IMR-90 (cell line): Measurements from ENCODE around the gene CCDC63.

Experiments
- ELK1 ChIP-seq: fragments of 150-350 bp; IDR thresholded peaks from 2 replicates; pipeline ENCODE4 v1.6.1; 2016; ENCODE audit warnings: low read depth, mild to moderate bottlenecking, low read length, moderate library complexity, borderline replicate concordance
- MXI1 ChIP-seq: IDR thresholded peaks from 2 replicates; pipeline ENCODE4 v1.6.1; 2012; ENCODE audit warnings: low read depth, mild to moderate bottlenecking, low read length, moderate library complexity, borderline replicate concordance

DNA sequence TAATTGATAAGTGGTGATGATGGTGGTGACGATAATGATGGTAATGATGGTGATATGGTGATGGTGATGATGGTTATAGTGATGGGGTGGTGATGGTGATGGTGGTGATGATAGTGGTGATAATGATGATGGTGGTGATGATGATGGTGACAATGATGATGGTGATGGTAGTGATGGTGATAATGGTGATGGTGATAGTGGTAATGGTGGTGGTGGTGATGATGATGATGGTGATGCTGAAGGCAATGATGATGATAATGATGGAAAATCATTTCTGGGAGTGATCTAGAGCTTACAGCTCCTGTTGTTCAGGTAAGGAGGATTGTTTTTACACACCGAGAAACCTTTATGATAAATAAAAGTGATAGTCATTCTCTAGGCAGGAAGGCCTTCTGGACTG, 33.9 kb downstream of the CCDC63 start:
- no peak for TF ChIP-seq ELK1
- TF ChIP-seq MXI1, result no peak
